Body of pancreas (tissue), 4 donors: Measurements from ENCODE around the gene TMEM256.

ENCODE experiments used
- POLR2A ChIP-seq, 3 donors: fragments of 450-650 bp; IDR thresholded peaks; one replicate each; pipeline ENCODE4 v1.6.1; 2016; ENCODE audit warnings: antibody characterized with exemption in 3 of 3, mild to moderate bottlenecking in 2 of 3
- TF ChIP-seq, protein P1 (sequence below), 7 experiments: fragments of 450-650 bp in 4 of 7; fragments of 200-600 bp in 3 of 7; sonication (generic) in 3 of 7; IDR thresholded peaks; one replicate each; pipeline ENCODE4 v1.5.1; 2016 to 2019; ENCODE audit warnings: antibody characterized with exemption in 7 of 7

DNA sequence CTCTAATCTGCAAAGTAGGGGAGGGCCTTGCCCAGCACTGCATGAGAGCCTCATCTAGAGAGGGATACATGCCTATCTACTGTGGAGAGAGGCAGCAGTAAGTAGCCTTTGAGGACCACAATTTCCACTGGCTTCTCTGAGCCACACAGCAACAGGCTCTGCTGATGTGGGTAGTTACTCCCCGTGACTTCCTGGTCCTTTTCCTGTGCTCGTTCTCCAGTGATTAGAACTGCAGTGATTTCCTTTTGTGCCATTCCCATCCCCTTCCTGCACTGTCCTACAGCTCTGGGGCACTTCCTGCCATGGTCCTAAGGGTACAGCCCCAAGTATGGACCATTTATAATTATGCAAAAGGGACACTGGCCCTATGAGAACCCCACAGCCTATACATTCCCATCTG is 12.6 kb downstream of the TMEM256 start:
- TF ChIP-seq POLR2A (IDR thresholded peaks at IDR 0.05) = no peak
- TF ChIP-seq, protein P1, sequence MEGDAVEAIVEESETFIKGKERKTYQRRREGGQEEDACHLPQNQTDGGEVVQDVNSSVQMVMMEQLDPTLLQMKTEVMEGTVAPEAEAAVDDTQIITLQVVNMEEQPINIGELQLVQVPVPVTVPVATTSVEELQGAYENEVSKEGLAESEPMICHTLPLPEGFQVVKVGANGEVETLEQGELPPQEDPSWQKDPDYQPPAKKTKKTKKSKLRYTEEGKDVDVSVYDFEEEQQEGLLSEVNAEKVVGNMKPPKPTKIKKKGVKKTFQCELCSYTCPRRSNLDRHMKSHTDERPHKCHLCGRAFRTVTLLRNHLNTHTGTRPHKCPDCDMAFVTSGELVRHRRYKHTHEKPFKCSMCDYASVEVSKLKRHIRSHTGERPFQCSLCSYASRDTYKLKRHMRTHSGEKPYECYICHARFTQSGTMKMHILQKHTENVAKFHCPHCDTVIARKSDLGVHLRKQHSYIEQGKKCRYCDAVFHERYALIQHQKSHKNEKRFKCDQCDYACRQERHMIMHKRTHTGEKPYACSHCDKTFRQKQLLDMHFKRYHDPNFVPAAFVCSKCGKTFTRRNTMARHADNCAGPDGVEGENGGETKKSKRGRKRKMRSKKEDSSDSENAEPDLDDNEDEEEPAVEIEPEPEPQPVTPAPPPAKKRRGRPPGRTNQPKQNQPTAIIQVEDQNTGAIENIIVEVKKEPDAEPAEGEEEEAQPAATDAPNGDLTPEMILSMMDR (IDR thresholded peaks at IDR 0.05) = no peak
